HUES64 (cell line): Measurements from ENCODE around the gene NYNRIN.

Experiments
- H3K27ac ChIP-seq: 2 replicates; pipeline ENCODE4 v1.7.0; 2013; ENCODE audit warnings: low read depth, low read length, inconsistent platforms
- H3K27me3 ChIP-seq: 2 replicates; pipeline ENCODE4 v1.6.1; 2013; ENCODE audit warnings: mild to moderate bottlenecking, low read length; ENCODE audit not compliant: insufficient read depth
- H3K36me3 ChIP-seq: 2 replicates; pipeline ENCODE4 v1.6.1; 2013; ENCODE audit warnings: mild to moderate bottlenecking, low read length; ENCODE audit not compliant: insufficient read depth
- H3K4me1 ChIP-seq: 2 replicates; pipeline ENCODE4 v1.6.1; 2013; ENCODE audit warnings: mild to moderate bottlenecking, low read length, moderate library complexity; ENCODE audit not compliant: insufficient read depth
- H3K4me3 ChIP-seq: 2 replicates; pipeline ENCODE4 v1.5.1; 2013; ENCODE audit warnings: mild to moderate bottlenecking, low read length, moderate library complexity
- H3K9ac ChIP-seq: 2 replicates; pipeline ENCODE4 v1.6.1; 2013; ENCODE audit warnings: mild to moderate bottlenecking, low read depth, low read length
- H3K9me3 ChIP-seq: 2 replicates; pipeline ENCODE4 v1.6.1; 2013; ENCODE audit warnings: low read depth, low read length; ENCODE audit not compliant: insufficient read depth
- WGBS: fragments of 150-250, 120-280 bp; methylation state at CpG from one replicate; pipeline ENCODE4 v1.1.7; 2013; ENCODE audit warnings: missing lambda C conversion rate; 5-methylcytosine and 5-hydroxymethylcytosine counted together

Gene NYNRIN

DNA sequence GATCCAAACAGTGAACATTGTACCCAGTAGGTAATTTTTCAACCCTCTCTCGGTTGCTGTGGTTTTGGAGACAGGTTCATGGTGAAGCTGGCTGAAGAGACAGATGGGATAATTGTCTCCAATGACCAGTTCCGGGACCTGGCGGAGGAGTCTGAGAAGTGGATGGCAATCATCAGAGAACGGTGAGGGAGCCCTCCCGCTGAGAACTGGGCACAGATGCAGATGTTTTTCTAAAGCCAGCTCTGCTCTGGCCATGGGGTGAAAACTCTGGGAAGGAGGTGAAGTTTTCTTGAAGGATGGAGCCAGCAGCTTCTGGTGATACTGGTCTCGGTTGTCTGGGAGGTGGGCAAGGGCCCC lies 37.2 kb downstream of the NYNRIN start:
- H3K36me3 ChIP-seq: peaks cover 56% of the 10 kb centered on the region
- H3K27ac ChIP-seq: no peak overlapping the region
- H3K4me1 ChIP-seq: peaks cover 5% of the 10 kb centered on the region; the same call in 1 of the 2 replicates
- WGBS: 75% methylated on average over 6 of the region's 6 CpGs
- H3K9ac ChIP-seq: no peak overlapping the region
- no peaks in the 10 kb centered on the region for H3K9me3 ChIP-seq
- no peak overlapping the region for H3K4me3 ChIP-seq
- H3K27me3 ChIP-seq: no peaks in the 10 kb centered on the region

DNA sequence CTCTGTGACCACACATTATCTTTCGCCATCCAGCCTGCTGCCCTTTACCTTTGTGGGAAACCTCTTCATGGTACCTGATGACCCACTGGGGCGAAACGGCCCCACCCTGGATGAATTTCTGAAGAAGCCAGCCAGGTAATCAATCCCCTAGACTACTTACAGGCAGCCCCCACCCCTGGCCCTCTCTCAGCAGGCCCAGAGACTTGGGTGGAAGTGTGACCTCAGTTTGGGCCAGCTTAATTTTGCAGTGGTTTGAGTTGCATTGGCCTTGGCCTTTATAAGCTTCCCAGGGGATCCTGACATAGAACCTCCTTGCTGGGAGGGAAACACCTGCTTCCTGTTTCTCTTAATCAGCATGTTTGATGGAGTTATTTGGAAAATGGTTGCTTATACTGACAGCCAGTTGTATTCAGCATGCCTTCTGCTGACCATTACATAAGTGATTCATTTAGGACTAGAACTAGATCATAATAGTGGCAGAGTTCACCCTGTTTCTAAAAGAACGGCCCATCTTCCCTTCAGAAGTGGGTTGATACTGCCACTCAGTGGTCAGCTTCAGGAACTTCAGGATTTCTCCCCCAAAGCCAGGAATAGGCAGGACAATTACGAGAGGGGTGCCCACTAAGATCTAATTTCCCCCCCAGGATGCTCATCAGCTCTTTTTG lies 37.7 kb downstream of the NYNRIN start:
- no peak overlapping the region for H3K27ac ChIP-seq

DNA sequence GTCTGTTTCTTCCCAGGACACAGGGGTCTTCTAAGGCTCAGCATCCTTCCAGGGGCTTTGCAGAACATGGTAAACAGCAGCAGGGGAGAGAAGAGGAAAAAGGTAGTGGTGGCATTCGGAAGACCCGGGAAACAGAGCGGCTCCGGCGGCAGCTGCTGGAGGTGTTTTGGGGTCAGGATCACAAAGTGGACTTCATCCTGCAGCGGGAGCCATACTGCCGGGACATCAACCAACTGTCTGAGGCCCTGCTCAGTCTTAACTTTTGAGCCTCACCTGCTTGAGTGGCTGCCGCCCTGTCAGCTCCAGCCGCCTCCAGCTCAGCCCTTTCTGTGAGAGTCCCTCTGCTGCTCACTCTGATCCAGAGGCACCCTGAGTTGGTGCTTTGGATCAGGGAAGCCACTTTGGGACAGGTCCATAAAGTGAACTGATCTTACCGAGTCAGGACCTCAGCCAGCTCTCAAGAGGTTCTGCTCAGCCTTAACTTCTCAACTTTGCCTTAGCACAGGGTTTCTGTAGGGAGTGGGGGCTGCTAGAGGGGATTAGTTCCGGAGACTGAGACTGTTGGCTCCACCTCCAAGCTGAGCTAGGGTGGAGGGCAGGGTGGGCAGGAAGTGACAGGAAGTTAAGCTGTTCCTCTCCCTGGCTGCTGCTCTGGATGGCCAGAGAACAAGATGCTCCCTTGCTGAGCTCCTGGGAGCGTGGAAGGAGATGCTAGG lies 38.4 kb downstream of the NYNRIN start:
- H3K27ac ChIP-seq: no peak overlapping the region
- no peaks in the 10 kb centered on the region for H3K27me3 ChIP-seq
- no peaks in the 10 kb centered on the region for H3K9me3 ChIP-seq
- WGBS: 85% methylated on average over 12 of the region's 12 CpGs
- peaks cover 6% of the 10 kb centered on the region for H3K4me1 ChIP-seq
- H3K9ac ChIP-seq: no peak overlapping the region
- H3K4me3 ChIP-seq: no peak overlapping the region
- peaks cover 58% of the 10 kb centered on the region for H3K36me3 ChIP-seq

More for the DNA sequence above, 37.7 kb downstream of the NYNRIN start:
- H3K4me3 ChIP-seq: no peak overlapping the region
- H3K9me3 ChIP-seq: no peaks in the 10 kb centered on the region
- no peak overlapping the region for H3K9ac ChIP-seq
- 72% methylated on average over 5 of the region's 5 CpGs for WGBS
- peaks cover 58% of the 10 kb centered on the region for H3K36me3 ChIP-seq
- no peaks in the 10 kb centered on the region for H3K27me3 ChIP-seq
- H3K4me1 ChIP-seq: peaks cover 4% of the 10 kb centered on the region

DNA sequence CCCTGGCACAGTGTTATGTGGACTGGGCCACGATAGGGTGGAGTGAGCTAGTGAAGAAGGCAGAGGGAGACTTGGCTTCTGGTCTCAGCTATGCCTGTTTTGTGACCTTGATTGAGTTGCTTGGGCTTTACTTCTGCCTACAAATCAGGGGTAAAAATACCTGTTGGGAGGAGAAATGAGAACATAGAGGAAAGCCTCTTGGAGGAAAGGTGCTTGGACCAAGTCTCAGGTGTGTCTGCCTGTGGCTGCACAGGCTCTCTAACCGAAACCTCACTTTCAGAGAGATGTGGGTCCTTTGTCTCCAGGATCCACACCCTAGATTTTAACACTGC lies 38.9 kb downstream of the NYNRIN start:
- H3K4me1 ChIP-seq: peaks cover 6% of the 10 kb centered on the region
- no peak overlapping the region for H3K4me3 ChIP-seq
- H3K36me3 ChIP-seq: peaks cover 55% of the 10 kb centered on the region
- no peak overlapping the region for H3K9ac ChIP-seq
- WGBS: 86% methylated on average over 2 of the region's 2 CpGs
- H3K27ac ChIP-seq: no peak overlapping the region
- H3K9me3 ChIP-seq: no peaks in the 10 kb centered on the region
- no peaks in the 10 kb centered on the region for H3K27me3 ChIP-seq

DNA sequence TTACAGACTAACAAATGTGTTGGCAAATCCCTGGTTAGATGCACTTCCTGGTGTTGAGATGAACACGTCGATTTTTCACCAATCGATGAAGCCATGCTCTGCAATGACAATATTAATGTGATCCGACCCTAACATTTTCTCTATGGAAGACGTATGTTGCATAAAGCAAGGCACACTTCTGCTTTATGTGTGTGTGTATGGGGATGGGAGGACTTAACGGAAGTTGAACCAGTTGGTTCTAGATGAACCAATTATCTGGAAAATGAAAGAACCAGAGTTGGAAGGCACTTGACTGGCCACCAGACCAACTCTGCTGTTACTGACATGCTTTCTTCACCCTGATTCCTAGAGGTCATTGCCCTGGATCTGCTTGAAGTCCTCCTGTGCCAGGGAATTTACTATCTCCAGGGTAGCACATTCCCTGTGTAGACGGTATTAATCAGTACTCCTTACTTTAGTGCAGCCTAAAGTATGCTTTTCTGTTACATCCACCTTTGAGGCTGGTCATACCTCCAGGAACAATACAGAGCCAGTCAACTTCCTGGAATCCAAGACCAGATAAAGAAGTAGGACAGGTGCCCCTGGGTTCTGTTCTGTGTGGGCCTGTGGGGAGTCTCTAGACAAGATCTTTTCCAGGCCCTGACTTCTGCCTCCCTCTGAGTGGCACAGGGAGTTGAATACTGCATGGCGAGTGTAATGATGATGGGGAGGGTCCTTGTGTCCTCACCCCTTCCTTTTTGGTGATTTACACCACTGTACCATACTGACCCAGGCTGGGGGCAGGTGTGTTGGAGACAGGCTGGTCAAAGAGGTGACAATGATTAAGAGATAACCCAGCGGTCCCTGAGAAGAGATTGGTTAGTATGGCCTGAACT lies 39.7 kb downstream of the NYNRIN start:
- Histone ChIP-seq H3K9ac (no peak overlapping the region), H3K4me3 (no peak overlapping the region), H3K36me3 (peaks cover 48% of the 10 kb centered on the region), H3K9me3 (no peaks in the 10 kb centered on the region), H3K27ac (no peak overlapping the region), H3K4me1 (peaks cover 6% of the 10 kb centered on the region), H3K27me3 (no peaks in the 10 kb centered on the region)
- WGBS: 83% methylated on average over 8 of the region's 9 CpGs

DNA sequence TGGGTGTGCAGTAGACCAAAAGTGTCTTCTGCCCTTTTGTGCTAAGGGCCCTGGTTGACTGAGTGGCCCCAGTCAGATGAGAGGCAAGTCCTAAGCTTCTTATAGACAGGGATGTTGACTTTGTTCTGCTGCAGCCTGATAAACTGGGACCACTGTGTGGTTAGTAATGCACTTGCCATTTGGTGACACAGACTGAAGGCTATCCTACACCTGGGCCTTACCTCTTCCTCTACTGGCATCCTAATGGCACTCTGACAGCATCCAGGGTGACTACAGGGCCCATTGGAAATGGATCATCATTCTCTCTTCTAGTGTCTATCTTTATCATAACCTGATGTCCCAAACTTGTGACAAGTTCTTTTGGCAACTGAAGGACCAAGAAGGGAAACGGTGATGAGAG lies 40.5 kb downstream of the NYNRIN start:
- Histone ChIP-seq H3K4me3 (no peak overlapping the region), H3K36me3 (peaks cover 41% of the 10 kb centered on the region), H3K9me3 (no peaks in the 10 kb centered on the region), H3K9ac (no peak overlapping the region), H3K27ac (no peak overlapping the region), H3K27me3 (no peaks in the 10 kb centered on the region), H3K4me1 (peaks cover 6% of the 10 kb centered on the region)
- 95% methylated on average over 1 of the region's 1 CpG for WGBS

DNA sequence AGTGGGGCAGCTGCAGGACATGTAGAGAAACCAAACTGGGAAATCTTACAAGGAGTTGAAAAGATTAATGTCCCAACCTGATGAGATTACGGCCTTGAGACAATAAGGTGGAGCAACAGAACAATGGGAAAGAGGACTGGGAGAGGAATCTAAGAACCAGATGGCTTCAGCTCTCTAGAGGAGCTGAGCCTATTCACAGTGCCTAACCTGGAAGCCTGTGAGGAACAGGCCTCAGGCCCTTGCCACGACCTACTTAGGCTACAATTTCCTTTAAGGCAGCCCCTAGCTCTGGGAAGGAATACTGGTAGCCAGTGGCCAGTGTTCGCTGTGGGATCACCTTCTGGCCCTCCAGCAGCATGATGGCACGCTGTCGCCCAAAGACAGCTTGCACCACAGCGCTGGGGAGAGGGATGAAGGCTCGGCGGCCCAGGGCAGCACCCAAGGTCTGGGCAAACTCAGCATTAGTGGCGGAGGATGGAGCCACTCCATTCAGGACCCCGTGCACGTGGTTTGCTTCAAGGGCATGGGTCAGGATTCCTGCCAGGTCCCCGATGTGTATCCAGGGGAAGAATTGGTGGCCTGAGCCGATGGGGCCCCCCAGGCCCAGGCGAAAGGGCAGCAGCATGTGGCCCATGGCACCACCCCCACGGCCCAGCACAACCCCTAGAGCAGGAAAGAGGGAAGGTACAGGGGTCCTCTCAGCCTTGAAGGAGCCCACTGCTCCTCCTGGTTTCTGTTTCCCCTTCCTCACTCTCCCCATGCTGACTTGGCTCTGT lies 41.2 kb downstream of the NYNRIN start:
- H3K36me3 ChIP-seq: peaks cover 41% of the 10 kb centered on the region
- no peaks in the 10 kb centered on the region for H3K27me3 ChIP-seq
- H3K4me1 ChIP-seq: peaks cover 6% of the 10 kb centered on the region
- H3K9me3 ChIP-seq: no peaks in the 10 kb centered on the region
- H3K9ac ChIP-seq: no peak overlapping the region
- WGBS: 88% methylated on average over 15 of the region's 15 CpGs
- H3K27ac ChIP-seq: no peak overlapping the region
- no peak overlapping the region for H3K4me3 ChIP-seq

DNA sequence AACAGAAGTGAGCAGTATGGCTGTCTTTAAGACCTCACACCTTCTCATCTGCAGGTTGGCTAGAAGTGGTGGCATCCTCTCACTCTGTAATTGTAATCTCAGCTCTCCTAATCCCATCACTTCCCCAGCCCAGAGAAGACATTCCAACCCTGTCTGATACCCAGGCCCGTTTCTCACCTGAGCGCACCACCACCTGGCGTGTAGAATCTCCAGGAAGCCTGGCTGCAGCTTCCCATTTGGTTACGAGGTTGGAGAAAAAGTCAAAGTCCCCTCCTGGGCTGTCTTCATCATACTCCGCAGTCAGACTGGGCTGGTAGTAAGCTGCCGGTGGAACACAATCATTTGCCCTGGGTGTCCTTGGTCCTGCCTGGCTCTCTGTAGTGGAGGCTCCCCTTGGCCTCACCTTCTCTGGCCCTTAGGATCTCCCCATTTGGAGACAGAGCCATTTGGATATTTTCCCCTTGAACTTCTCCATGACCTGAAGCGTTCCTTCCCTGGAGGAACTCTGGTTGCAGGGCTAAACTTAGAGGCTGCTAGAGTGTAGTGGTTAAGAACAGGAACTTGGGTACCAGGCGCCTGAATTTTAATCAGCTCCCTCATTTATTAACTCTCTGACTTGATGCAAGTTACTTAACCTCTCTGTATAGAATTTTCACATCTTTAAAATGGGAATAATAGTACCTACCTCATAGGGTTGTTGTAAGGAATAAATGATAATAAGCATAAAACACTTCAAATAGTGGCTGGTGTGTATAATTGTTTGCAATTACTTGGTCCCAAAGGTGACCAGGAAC lies 42.0 kb downstream of the NYNRIN start:
- Histone ChIP-seq H3K27ac (no peak overlapping the region), H3K36me3 (peaks cover 41% of the 10 kb centered on the region)

DNA sequence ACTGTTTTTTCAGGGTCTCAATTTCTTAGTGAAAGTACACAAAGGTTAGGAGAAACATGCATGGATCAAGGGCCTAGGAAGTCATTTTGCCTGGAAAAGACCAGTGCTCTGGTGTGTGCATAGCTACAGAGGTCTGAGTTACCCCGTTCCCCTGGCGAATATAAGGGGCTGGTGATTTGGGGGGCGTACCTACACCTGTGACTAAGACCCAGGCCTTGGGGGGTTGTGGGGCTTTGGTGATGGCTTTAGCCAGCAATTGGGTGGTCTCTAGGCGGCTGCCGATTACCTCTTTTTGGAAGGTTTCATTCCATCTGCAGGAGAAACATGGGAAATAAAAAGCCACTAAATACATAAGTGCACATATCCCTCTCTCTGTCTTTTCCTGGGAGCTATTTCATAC lies 42.7 kb downstream of the NYNRIN start:
- peaks cover 6% of the 10 kb centered on the region for H3K4me1 ChIP-seq
- H3K27me3 ChIP-seq: no peaks in the 10 kb centered on the region
- H3K9ac ChIP-seq: peak overlapping the region; percentile 90; the same call in 1 of the 2 replicates
- no peak overlapping the region for H3K27ac ChIP-seq
- 53% methylated on average over 5 of the region's 5 CpGs for WGBS
- H3K36me3 ChIP-seq: peaks cover 41% of the 10 kb centered on the region
- peak overlapping the region; percentile 78 for H3K4me3 ChIP-seq
- no peaks in the 10 kb centered on the region for H3K9me3 ChIP-seq

More for the DNA sequence above, 42.0 kb downstream of the NYNRIN start:
- 97% methylated on average over 7 of the region's 8 CpGs for WGBS
- Histone ChIP-seq H3K4me3 (no peak overlapping the region; the same call in 1 of the 2 replicates), H3K27me3 (no peaks in the 10 kb centered on the region), H3K9ac (no peak overlapping the region), H3K4me1 (peaks cover 6% of the 10 kb centered on the region), H3K9me3 (no peaks in the 10 kb centered on the region)

DNA sequence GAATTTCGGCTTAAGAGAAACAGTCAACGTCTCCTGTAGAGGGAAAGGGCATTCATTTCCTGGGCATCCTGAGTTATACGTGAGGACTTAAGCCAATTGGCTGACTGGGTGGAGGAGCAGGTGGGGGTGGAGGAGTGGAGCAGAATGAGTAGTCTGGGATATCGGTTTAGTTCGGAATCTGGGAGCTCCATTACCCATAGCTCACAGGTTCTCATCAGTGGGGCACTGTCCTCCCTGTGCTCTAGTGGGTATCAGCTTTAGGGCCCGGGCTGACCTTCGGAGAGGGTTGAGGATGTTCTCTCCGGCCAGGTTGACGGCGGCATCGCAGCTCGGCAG lies 43.1 kb downstream of the NYNRIN start:
- peak overlapping the region; percentile 78 for H3K4me3 ChIP-seq
- WGBS: 2% methylated on average over 12 of the region's 12 CpGs
- H3K27ac ChIP-seq: peak overlapping the region; percentile 99; the same call in 1 of the 2 replicates
- peaks cover 6% of the 10 kb centered on the region for H3K4me1 ChIP-seq
- peak overlapping the region; percentile 90 for H3K9ac ChIP-seq
- no peaks in the 10 kb centered on the region for H3K9me3 ChIP-seq
- peaks cover 41% of the 10 kb centered on the region for H3K36me3 ChIP-seq
- H3K27me3 ChIP-seq: no peaks in the 10 kb centered on the region
